ENCODE data around the gene TLE1. TPM values are rescaled to one million over a fixed set of nuclear protein-coding genes. Genes with fewer than 3 reads are reported as not detected.

The TLE1 gene
- total RNA-seq, 1 donor from 2014 or later, result 60.6 TPM

DNA sequence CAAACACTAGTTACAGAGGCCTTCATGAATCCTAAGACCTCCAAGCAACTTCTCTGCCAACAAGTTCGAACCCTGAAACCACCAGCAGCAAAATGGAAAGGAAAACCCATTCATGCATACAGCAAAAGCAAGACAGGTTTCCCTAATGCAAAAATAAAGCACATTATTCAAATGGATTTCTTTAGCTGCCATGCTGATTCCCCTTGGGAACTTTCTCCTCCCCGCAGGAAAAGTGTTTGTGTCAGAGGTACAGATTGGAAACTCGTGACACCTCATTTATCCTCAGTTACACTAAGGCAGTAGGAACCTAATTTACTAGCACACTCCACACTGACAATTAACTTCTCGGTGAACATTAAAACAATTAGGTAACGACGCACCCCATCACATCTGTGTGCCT is 63.4 kb downstream of the TLE1 start:
- Mint-ChIP-seq H3K4me3 (ENCODE audit: unreplicated experiment) (no peak overlapping the region), H3K27ac (ENCODE audit: unreplicated experiment) (no peak overlapping the region), H3K36me3 (ENCODE audit: unreplicated experiment) (peaks cover 37% of the 10 kb centered on the region), H3K4me1 (ENCODE audit: unreplicated experiment) (peaks cover 31% of the 10 kb centered on the region), H3K27me3 (ENCODE audit: unreplicated experiment) (no peaks in the 10 kb centered on the region), H3K9me3 (ENCODE audit: unreplicated experiment) (no peaks in the 10 kb centered on the region)
- TF ChIP-seq, protein P1, sequence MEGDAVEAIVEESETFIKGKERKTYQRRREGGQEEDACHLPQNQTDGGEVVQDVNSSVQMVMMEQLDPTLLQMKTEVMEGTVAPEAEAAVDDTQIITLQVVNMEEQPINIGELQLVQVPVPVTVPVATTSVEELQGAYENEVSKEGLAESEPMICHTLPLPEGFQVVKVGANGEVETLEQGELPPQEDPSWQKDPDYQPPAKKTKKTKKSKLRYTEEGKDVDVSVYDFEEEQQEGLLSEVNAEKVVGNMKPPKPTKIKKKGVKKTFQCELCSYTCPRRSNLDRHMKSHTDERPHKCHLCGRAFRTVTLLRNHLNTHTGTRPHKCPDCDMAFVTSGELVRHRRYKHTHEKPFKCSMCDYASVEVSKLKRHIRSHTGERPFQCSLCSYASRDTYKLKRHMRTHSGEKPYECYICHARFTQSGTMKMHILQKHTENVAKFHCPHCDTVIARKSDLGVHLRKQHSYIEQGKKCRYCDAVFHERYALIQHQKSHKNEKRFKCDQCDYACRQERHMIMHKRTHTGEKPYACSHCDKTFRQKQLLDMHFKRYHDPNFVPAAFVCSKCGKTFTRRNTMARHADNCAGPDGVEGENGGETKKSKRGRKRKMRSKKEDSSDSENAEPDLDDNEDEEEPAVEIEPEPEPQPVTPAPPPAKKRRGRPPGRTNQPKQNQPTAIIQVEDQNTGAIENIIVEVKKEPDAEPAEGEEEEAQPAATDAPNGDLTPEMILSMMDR (IDR thresholded peaks at IDR 0.05), result no peak
- no peak for DNase-seq (ENCODE audit: extremely low spot score, unreplicated experiment)

DNA sequence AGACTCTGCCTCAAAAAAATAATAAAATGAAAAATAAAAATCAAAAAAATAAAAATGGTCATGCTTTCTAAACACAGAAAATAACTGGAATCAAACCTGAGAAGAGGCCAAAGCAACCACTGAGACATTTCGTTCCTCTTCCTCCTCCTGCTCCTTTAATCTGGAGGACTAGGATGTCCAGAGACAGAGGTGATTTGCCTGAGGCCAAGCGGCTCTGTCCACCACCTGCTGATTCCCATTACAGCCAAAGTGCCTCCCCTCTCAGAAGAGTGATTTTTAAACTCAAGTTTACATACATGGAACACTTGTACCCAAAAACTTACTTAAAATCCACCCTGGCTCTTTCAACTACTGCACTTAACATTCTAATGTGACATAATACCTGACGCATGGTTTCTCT is 65.6 kb downstream of the TLE1 start:
- H3K9me3 Mint-ChIP-seq (ENCODE audit: unreplicated experiment), result no peaks in the 10 kb centered on the region
- no peak overlapping the region for H3K4me3 Mint-ChIP-seq (ENCODE audit: unreplicated experiment)
- no peak overlapping the region for H3K27ac Mint-ChIP-seq (ENCODE audit: unreplicated experiment)
- H3K4me1 Mint-ChIP-seq (ENCODE audit: unreplicated experiment), result peaks cover 46% of the 10 kb centered on the region
- TF ChIP-seq, protein P1 (IDR thresholded peaks at IDR 0.05), result no peak
- no peak for DNase-seq (ENCODE audit: extremely low spot score, unreplicated experiment)
- H3K36me3 Mint-ChIP-seq (ENCODE audit: unreplicated experiment), result peaks cover 48% of the 10 kb centered on the region
- no peaks in the 10 kb centered on the region for H3K27me3 Mint-ChIP-seq (ENCODE audit: unreplicated experiment)

DNA sequence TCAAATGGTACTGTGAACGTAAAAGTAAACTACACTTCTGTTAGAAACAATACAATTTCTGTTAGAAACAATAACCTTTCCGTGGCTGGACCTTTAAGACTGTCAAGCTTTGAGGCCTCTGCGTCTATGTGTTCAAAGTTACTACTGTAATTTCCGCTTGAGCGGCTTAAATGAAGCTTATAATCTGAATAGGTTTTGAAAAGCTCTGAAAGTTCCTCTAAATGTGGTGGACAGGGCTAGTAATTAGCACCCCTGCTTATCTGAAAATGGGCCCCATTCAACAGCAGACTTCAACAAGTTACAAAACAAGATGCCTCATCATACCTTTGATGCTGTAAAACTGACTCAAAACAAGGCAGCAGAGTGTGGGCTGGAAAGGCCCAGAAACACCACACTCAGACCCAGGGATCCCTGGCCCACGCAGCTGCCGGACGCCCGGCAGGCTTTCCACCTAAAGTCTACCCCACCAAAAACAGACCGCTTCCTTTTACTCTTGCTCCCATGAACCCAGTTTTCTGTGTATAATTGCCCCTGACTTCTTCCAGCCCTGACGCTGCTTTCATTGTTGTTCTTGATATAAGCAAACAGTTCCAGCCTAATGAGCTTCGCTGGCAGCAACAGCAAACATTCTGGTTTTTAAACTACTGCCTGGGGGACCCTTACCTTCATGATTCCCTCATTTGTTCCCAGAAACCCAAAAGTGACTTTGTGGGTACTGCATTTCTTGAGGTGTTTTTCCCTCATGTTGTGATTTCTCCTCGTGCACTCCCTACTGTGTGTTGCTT is 66.7 kb downstream of the TLE1 start:
- H3K9me3 Mint-ChIP-seq (ENCODE audit: unreplicated experiment), result no peaks in the 10 kb centered on the region
- H3K36me3 Mint-ChIP-seq (ENCODE audit: unreplicated experiment), result peaks cover 52% of the 10 kb centered on the region
- H3K27me3 Mint-ChIP-seq (ENCODE audit: unreplicated experiment), result no peaks in the 10 kb centered on the region
- H3K27ac Mint-ChIP-seq (ENCODE audit: unreplicated experiment), result no peak overlapping the region
- peaks cover 46% of the 10 kb centered on the region for H3K4me1 Mint-ChIP-seq (ENCODE audit: unreplicated experiment)
- DNase-seq (ENCODE audit: extremely low spot score, unreplicated experiment), result no peak
- TF ChIP-seq, protein P1 (IDR thresholded peaks at IDR 0.05), result no peak
- H3K4me3 Mint-ChIP-seq (ENCODE audit: unreplicated experiment), result no peak overlapping the region

DNA sequence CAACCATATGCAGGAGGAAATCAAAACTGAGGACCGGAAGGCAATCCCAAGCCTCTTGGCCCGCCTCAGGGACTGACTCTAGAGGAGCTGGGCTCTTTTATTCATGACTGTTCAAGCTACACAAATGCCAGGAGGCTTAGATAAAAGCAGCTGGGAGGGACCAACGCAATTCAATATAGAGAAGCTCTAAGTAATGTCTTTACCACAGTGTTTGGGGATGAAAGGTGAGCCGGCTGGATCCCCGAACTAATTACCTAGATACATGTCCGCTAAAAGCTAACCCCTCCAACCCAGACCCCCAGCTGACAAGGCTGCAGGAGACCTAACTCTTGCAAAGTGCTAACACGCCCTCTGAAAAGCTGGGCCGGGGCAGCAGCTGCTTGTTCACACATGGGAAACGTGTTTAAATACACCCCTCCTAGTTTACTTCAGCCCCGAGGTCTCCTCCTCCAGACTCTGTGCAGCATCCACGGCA is 67.5 kb downstream of the TLE1 start:
- no peak overlapping the region for H3K4me3 Mint-ChIP-seq (ENCODE audit: unreplicated experiment)
- H3K36me3 Mint-ChIP-seq (ENCODE audit: unreplicated experiment), result peaks cover 49% of the 10 kb centered on the region
- no peak overlapping the region for H3K27ac Mint-ChIP-seq (ENCODE audit: unreplicated experiment)
- peaks cover 50% of the 10 kb centered on the region for H3K4me1 Mint-ChIP-seq (ENCODE audit: unreplicated experiment)
- H3K27me3 Mint-ChIP-seq (ENCODE audit: unreplicated experiment), result no peaks in the 10 kb centered on the region
- H3K9me3 Mint-ChIP-seq (ENCODE audit: unreplicated experiment), result no peaks in the 10 kb centered on the region
- TF ChIP-seq, protein P1 (IDR thresholded peaks at IDR 0.05), result no peak
- DNase-seq (ENCODE audit: extremely low spot score, unreplicated experiment), result no peak

DNA sequence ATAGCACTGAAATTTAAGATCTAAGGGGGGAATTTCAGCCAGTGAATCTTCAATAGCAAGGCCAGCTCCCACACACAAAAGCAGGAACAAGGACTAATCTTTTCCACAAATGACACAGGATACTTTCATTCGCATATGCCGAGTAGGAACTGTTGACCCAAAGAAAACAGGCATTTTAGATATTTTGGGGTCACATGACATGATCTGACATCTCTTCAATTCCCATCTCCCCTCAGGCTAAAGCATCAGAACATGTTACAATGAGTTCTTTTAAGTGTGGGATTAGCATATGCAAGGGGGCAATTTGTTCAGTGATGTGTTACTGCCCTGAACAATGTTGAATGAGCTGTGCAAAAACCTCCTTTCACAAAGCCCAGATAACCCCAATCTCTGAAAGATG is 68.2 kb downstream of the TLE1 start:
- TF ChIP-seq, protein P1 (IDR thresholded peaks at IDR 0.05), result no peak
- H3K4me1 Mint-ChIP-seq (ENCODE audit: unreplicated experiment), result peaks cover 49% of the 10 kb centered on the region
- H3K27ac Mint-ChIP-seq (ENCODE audit: unreplicated experiment), result peak overlapping the region; percentile 31
- peaks cover 50% of the 10 kb centered on the region for H3K36me3 Mint-ChIP-seq (ENCODE audit: unreplicated experiment)
- H3K4me3 Mint-ChIP-seq (ENCODE audit: unreplicated experiment), result no peak overlapping the region
- no peaks in the 10 kb centered on the region for H3K27me3 Mint-ChIP-seq (ENCODE audit: unreplicated experiment)
- no peak for DNase-seq (ENCODE audit: extremely low spot score, unreplicated experiment)
- no peaks in the 10 kb centered on the region for H3K9me3 Mint-ChIP-seq (ENCODE audit: unreplicated experiment)

All from osteocyte (in vitro differentiated cells).